IPS-20b (cell line): Measurements from ENCODE around the gene ANO2.
A peak's percentile ranks its signal among the peaks of the same experiment; 100 is the strongest.

ENCODE experiments used
- H3K27ac ChIP-seq: one replicate; pipeline ENCODE4 v1.5.1; 2013; ENCODE audit warnings: low read length
- H3K27me3 ChIP-seq: 2 replicates; pipeline ENCODE4 v1.6.1; 2013; ENCODE audit warnings: mild to moderate bottlenecking, low read length, inconsistent platforms; ENCODE audit not compliant: insufficient read depth
- H3K36me3 ChIP-seq: 2 replicates; pipeline ENCODE4 v1.6.1; 2013; ENCODE audit warnings: low read depth, mild to moderate bottlenecking, inconsistent platforms, low read length, moderate library complexity; ENCODE audit not compliant: insufficient read depth
- H3K4me1 ChIP-seq: 2 replicates; pipeline ENCODE4 v1.6.1; 2013; ENCODE audit warnings: mild to moderate bottlenecking, control low read depth, inconsistent platforms, low read length, moderate library complexity; ENCODE audit not compliant: insufficient read depth
- H3K4me3 ChIP-seq: 2 replicates; pipeline ENCODE4 v1.5.1; 2013; ENCODE audit warnings: mild to moderate bottlenecking, low read length, inconsistent platforms
- H3K9ac ChIP-seq: 2 replicates; pipeline ENCODE4 v1.6.1; 2013; ENCODE audit warnings: low read depth, mild to moderate bottlenecking, inconsistent platforms, low read length, moderate library complexity
- H3K9me3 ChIP-seq: 2 replicates; pipeline ENCODE4 v1.6.1; 2013; ENCODE audit warnings: mild to moderate bottlenecking, low read depth, low read length, inconsistent platforms; ENCODE audit not compliant: insufficient read depth

ANO2 gene

GRCh38 chr12:5592310-5592709 is 352.7 kb downstream of the ANO2 start:
- Histone ChIP-seq H3K27ac (no peak overlapping the region), H3K4me3 (no peak overlapping the region), H3K9ac (no peak overlapping the region), H3K4me1 (peaks cover 19% of the 10 kb centered on the region), H3K9me3 (no peaks in the 10 kb centered on the region), H3K36me3 (no peaks in the 10 kb centered on the region), H3K27me3 (no peaks in the 10 kb centered on the region)

- no peaks in the 10 kb centered on the region for H3K9me3 ChIP-seq
- H3K27me3 ChIP-seq, result no peaks in the 10 kb centered on the region
- peaks cover 36% of the 10 kb centered on the region for H3K4me1 ChIP-seq
Measured at GRCh38 chr12:5590316-5590715, 354.7 kb downstream of the ANO2 start.

GRCh38 chr12:5589054-5589453 is 356.0 kb downstream of the ANO2 start:
- H3K4me3 ChIP-seq, result no peak overlapping the region
- no peaks in the 10 kb centered on the region for H3K36me3 ChIP-seq
- peaks cover 36% of the 10 kb centered on the region for H3K4me1 ChIP-seq
- no peaks in the 10 kb centered on the region for H3K27me3 ChIP-seq
- H3K27ac ChIP-seq, result no peak overlapping the region
- H3K9me3 ChIP-seq, result no peaks in the 10 kb centered on the region
- H3K9ac ChIP-seq, result no peak overlapping the region

More at GRCh38 chr12:5590316-5590715, 354.7 kb downstream of the ANO2 start:
- Histone ChIP-seq H3K4me3 (no peak overlapping the region), H3K27ac (no peak overlapping the region), H3K36me3 (no peaks in the 10 kb centered on the region), H3K9ac (no peak overlapping the region)

GRCh38 chr12:5588591-5588990 is 356.5 kb downstream of the ANO2 start:
- no peak overlapping the region for H3K9ac ChIP-seq
- H3K4me3 ChIP-seq, result no peak overlapping the region
- no peaks in the 10 kb centered on the region for H3K36me3 ChIP-seq
- H3K4me1 ChIP-seq, result peaks cover 36% of the 10 kb centered on the region
- no peak overlapping the region for H3K27ac ChIP-seq
- H3K9me3 ChIP-seq, result no peaks in the 10 kb centered on the region
- no peaks in the 10 kb centered on the region for H3K27me3 ChIP-seq

GRCh38 chr12:5588176-5588575 is 356.9 kb downstream of the ANO2 start:
- no peaks in the 10 kb centered on the region for H3K27me3 ChIP-seq
- H3K27ac ChIP-seq, result no peak overlapping the region
- H3K9ac ChIP-seq, result no peak overlapping the region

GRCh38 chr12:5587711-5588121 is 357.3 kb downstream of the ANO2 start:
- Histone ChIP-seq H3K27ac (no peak overlapping the region), H3K36me3 (no peaks in the 10 kb centered on the region), H3K4me1 (peaks cover 36% of the 10 kb centered on the region), H3K27me3 (no peaks in the 10 kb centered on the region), H3K4me3 (no peak overlapping the region), H3K9ac (peak overlapping the region; percentile 24; the same call in 1 of the 2 replicates), H3K9me3 (no peaks in the 10 kb centered on the region)

More at GRCh38 chr12:5588176-5588575, 356.9 kb downstream of the ANO2 start:
- Histone ChIP-seq H3K4me3 (no peak overlapping the region), H3K4me1 (peaks cover 36% of the 10 kb centered on the region), H3K36me3 (no peaks in the 10 kb centered on the region), H3K9me3 (no peaks in the 10 kb centered on the region)

GRCh38 chr12:5586201-5586600 is 358.9 kb downstream of the ANO2 start:
- Histone ChIP-seq H3K4me1 (peaks cover 36% of the 10 kb centered on the region), H3K9me3 (no peaks in the 10 kb centered on the region), H3K27me3 (no peaks in the 10 kb centered on the region), H3K36me3 (no peaks in the 10 kb centered on the region), H3K4me3 (no peak overlapping the region), H3K9ac (no peak overlapping the region), H3K27ac (no peak overlapping the region)

GRCh38 chr12:5585178-5585577 is 359.9 kb downstream of the ANO2 start:
- no peaks in the 10 kb centered on the region for H3K9me3 ChIP-seq
- H3K9ac ChIP-seq, result no peak overlapping the region
- no peaks in the 10 kb centered on the region for H3K36me3 ChIP-seq
- H3K27ac ChIP-seq, result no peak overlapping the region
- H3K4me1 ChIP-seq, result peaks cover 36% of the 10 kb centered on the region
- no peak overlapping the region for H3K4me3 ChIP-seq
- H3K27me3 ChIP-seq, result no peaks in the 10 kb centered on the region

- Histone ChIP-seq H3K27ac (no peak overlapping the region), H3K9me3 (no peaks in the 10 kb centered on the region), H3K9ac (no peak overlapping the region), H3K27me3 (no peaks in the 10 kb centered on the region), H3K4me1 (peaks cover 36% of the 10 kb centered on the region), H3K4me3 (no peak overlapping the region), H3K36me3 (no peaks in the 10 kb centered on the region)
Measured at GRCh38 chr12:5584412-5585175, 360.5 kb downstream of the ANO2 start.

- Histone ChIP-seq H3K27me3 (no peaks in the 10 kb centered on the region), H3K9ac (no peak overlapping the region), H3K9me3 (no peaks in the 10 kb centered on the region), H3K27ac (no peak overlapping the region), H3K4me1 (peaks cover 19% of the 10 kb centered on the region), H3K4me3 (no peak overlapping the region), H3K36me3 (no peaks in the 10 kb centered on the region)
Measured at GRCh38 chr12:5582541-5582940, 362.5 kb downstream of the ANO2 start.

GRCh38 chr12:5582018-5582417 is 363.0 kb downstream of the ANO2 start:
- H3K9me3 ChIP-seq, result no peaks in the 10 kb centered on the region
- H3K4me3 ChIP-seq, result no peak overlapping the region
- H3K4me1 ChIP-seq, result peaks cover 14% of the 10 kb centered on the region
- no peak overlapping the region for H3K27ac ChIP-seq
- no peak overlapping the region for H3K9ac ChIP-seq
- H3K27me3 ChIP-seq, result no peaks in the 10 kb centered on the region
- H3K36me3 ChIP-seq, result no peaks in the 10 kb centered on the region

GRCh38 chr12:5581616-5582015 is 363.4 kb downstream of the ANO2 start:
- Histone ChIP-seq H3K4me1 (peaks cover 10% of the 10 kb centered on the region), H3K9me3 (no peaks in the 10 kb centered on the region), H3K27ac (no peak overlapping the region), H3K9ac (no peak overlapping the region), H3K27me3 (no peaks in the 10 kb centered on the region), H3K36me3 (no peaks in the 10 kb centered on the region), H3K4me3 (no peak overlapping the region)
